Measurements from ENCODE around the gene TMEM178B. TPM values are rescaled to one million over a fixed set of nuclear protein-coding genes. Genes with fewer than 3 reads are reported as not detected.

TMEM178B gene
- total RNA-seq, 1 donor, result 0.10 TPM

- Histone ChIP-seq H3K4me1 (ENCODE audit: insufficient read depth, low read length) (no peaks in the 10 kb centered on the region), H3K9me3 (ENCODE audit: low read depth, low read length) (no peaks in the 10 kb centered on the region), H3K27me3 (ENCODE audit: insufficient read depth, low read length) (no peaks in the 10 kb centered on the region), H3K4me3 (ENCODE audit: low read length) (no peak overlapping the region)
Measured at GRCh38 chr7:141407893-141408292, 334.0 kb downstream of the TMEM178B start.

- Histone ChIP-seq H3K4me1 (ENCODE audit: insufficient read depth, low read length) (no peaks in the 10 kb centered on the region), H3K27me3 (ENCODE audit: insufficient read depth, low read length) (no peaks in the 10 kb centered on the region), H3K9me3 (ENCODE audit: low read depth, low read length) (no peaks in the 10 kb centered on the region), H3K4me3 (ENCODE audit: low read length) (no peak overlapping the region)
Measured at GRCh38 chr7:141408440-141408839, 334.6 kb downstream of the TMEM178B start.

GRCh38 chr7:141409219-141409618 lies 335.4 kb downstream of the TMEM178B start:
- H3K4me3 ChIP-seq (ENCODE audit: low read length), result no peak overlapping the region
- H3K9me3 ChIP-seq (ENCODE audit: low read depth, low read length), result no peaks in the 10 kb centered on the region
- H3K4me1 ChIP-seq (ENCODE audit: insufficient read depth, low read length), result no peaks in the 10 kb centered on the region
- H3K27me3 ChIP-seq (ENCODE audit: insufficient read depth, low read length), result no peaks in the 10 kb centered on the region

GRCh38 chr7:141409801-141410329 lies 336.0 kb downstream of the TMEM178B start:
- Histone ChIP-seq H3K4me3 (ENCODE audit: low read length) (no peak overlapping the region), H3K9me3 (ENCODE audit: low read depth, low read length) (no peaks in the 10 kb centered on the region)

GRCh38 chr7:141410353-141411000 lies 336.6 kb downstream of the TMEM178B start:
- no peaks in the 10 kb centered on the region for H3K4me1 ChIP-seq (ENCODE audit: insufficient read depth, low read length)
- no peaks in the 10 kb centered on the region for H3K27me3 ChIP-seq (ENCODE audit: insufficient read depth, low read length)
- H3K9me3 ChIP-seq (ENCODE audit: low read depth, low read length), result no peaks in the 10 kb centered on the region
- H3K4me3 ChIP-seq (ENCODE audit: low read length), result no peak overlapping the region

More at GRCh38 chr7:141409801-141410329, 336.0 kb downstream of the TMEM178B start:
- Histone ChIP-seq H3K27me3 (ENCODE audit: insufficient read depth, low read length) (no peaks in the 10 kb centered on the region), H3K4me1 (ENCODE audit: insufficient read depth, low read length) (no peaks in the 10 kb centered on the region)

- Histone ChIP-seq H3K27me3 (ENCODE audit: insufficient read depth, low read length) (no peaks in the 10 kb centered on the region), H3K4me1 (ENCODE audit: insufficient read depth, low read length) (no peaks in the 10 kb centered on the region), H3K9me3 (ENCODE audit: low read depth, low read length) (no peaks in the 10 kb centered on the region), H3K4me3 (ENCODE audit: low read length) (no peak overlapping the region)
Measured at GRCh38 chr7:141411133-141411532, 337.3 kb downstream of the TMEM178B start.

- Histone ChIP-seq H3K4me1 (ENCODE audit: insufficient read depth, low read length) (no peaks in the 10 kb centered on the region), H3K4me3 (ENCODE audit: low read length) (no peak overlapping the region), H3K27me3 (ENCODE audit: insufficient read depth, low read length) (no peaks in the 10 kb centered on the region), H3K9me3 (ENCODE audit: low read depth, low read length) (no peaks in the 10 kb centered on the region)
Measured at GRCh38 chr7:141415999-141416398, 342.1 kb downstream of the TMEM178B start.

- no peak overlapping the region for H3K4me3 ChIP-seq (ENCODE audit: low read length)
Measured at GRCh38 chr7:141416650-141417270, 342.9 kb downstream of the TMEM178B start.

GRCh38 chr7:141417506-141417905 lies 343.6 kb downstream of the TMEM178B start:
- Histone ChIP-seq H3K9me3 (ENCODE audit: low read depth, low read length) (no peaks in the 10 kb centered on the region), H3K4me3 (ENCODE audit: low read length) (no peak overlapping the region), H3K4me1 (ENCODE audit: insufficient read depth, low read length) (no peaks in the 10 kb centered on the region), H3K27me3 (ENCODE audit: insufficient read depth, low read length) (no peaks in the 10 kb centered on the region)

More at GRCh38 chr7:141416650-141417270, 342.9 kb downstream of the TMEM178B start:
- no peaks in the 10 kb centered on the region for H3K4me1 ChIP-seq (ENCODE audit: insufficient read depth, low read length)
- H3K9me3 ChIP-seq (ENCODE audit: low read depth, low read length), result no peaks in the 10 kb centered on the region
- no peaks in the 10 kb centered on the region for H3K27me3 ChIP-seq (ENCODE audit: insufficient read depth, low read length)

- H3K4me1 ChIP-seq (ENCODE audit: insufficient read depth, low read length), result no peaks in the 10 kb centered on the region
Measured at GRCh38 chr7:141418066-141418465, 344.2 kb downstream of the TMEM178B start.

GRCh38 chr7:141421306-141421705 lies 347.4 kb downstream of the TMEM178B start:
- no peaks in the 10 kb centered on the region for H3K4me1 ChIP-seq (ENCODE audit: insufficient read depth, low read length)
- H3K9me3 ChIP-seq (ENCODE audit: low read depth, low read length), result no peaks in the 10 kb centered on the region
- no peaks in the 10 kb centered on the region for H3K27me3 ChIP-seq (ENCODE audit: insufficient read depth, low read length)
- H3K4me3 ChIP-seq (ENCODE audit: low read length), result no peak overlapping the region

More at GRCh38 chr7:141418066-141418465, 344.2 kb downstream of the TMEM178B start:
- no peaks in the 10 kb centered on the region for H3K27me3 ChIP-seq (ENCODE audit: insufficient read depth, low read length)
- no peak overlapping the region for H3K4me3 ChIP-seq (ENCODE audit: low read length)
- no peaks in the 10 kb centered on the region for H3K9me3 ChIP-seq (ENCODE audit: low read depth, low read length)

- no peak overlapping the region for H3K4me3 ChIP-seq (ENCODE audit: low read length)
- H3K27me3 ChIP-seq (ENCODE audit: insufficient read depth, low read length), result no peaks in the 10 kb centered on the region
- H3K4me1 ChIP-seq (ENCODE audit: insufficient read depth, low read length), result no peaks in the 10 kb centered on the region
- H3K9me3 ChIP-seq (ENCODE audit: low read depth, low read length), result no peaks in the 10 kb centered on the region
Measured at GRCh38 chr7:141427134-141427533, 353.3 kb downstream of the TMEM178B start.

GRCh38 chr7:141430455-141431139 lies 356.7 kb downstream of the TMEM178B start:
- H3K4me3 ChIP-seq (ENCODE audit: low read length), result no peak overlapping the region
- no peaks in the 10 kb centered on the region for H3K9me3 ChIP-seq (ENCODE audit: low read depth, low read length)
- H3K27me3 ChIP-seq (ENCODE audit: insufficient read depth, low read length), result no peaks in the 10 kb centered on the region
- no peaks in the 10 kb centered on the region for H3K4me1 ChIP-seq (ENCODE audit: insufficient read depth, low read length)

- no peaks in the 10 kb centered on the region for H3K27me3 ChIP-seq (ENCODE audit: insufficient read depth, low read length)
- no peak overlapping the region for H3K4me3 ChIP-seq (ENCODE audit: low read length)
- no peaks in the 10 kb centered on the region for H3K9me3 ChIP-seq (ENCODE audit: low read depth, low read length)
- H3K4me1 ChIP-seq (ENCODE audit: insufficient read depth, low read length), result no peaks in the 10 kb centered on the region
Measured at GRCh38 chr7:141431140-141431479, 357.2 kb downstream of the TMEM178B start.

- no peak overlapping the region for H3K4me3 ChIP-seq (ENCODE audit: low read length)
- H3K9me3 ChIP-seq (ENCODE audit: low read depth, low read length), result no peaks in the 10 kb centered on the region
- H3K4me1 ChIP-seq (ENCODE audit: insufficient read depth, low read length), result no peaks in the 10 kb centered on the region
- no peaks in the 10 kb centered on the region for H3K27me3 ChIP-seq (ENCODE audit: insufficient read depth, low read length)
Measured at GRCh38 chr7:141431711-141432110, 357.8 kb downstream of the TMEM178B start.
